Globus pallidus (tissue), 1 donor: ENCODE results near the gene METTL26.

ENCODE experiments used
- DNase-seq: peaks from one replicate; pipeline ENCODE4 v3.0.0-alpha.2; 2015; ENCODE audit warnings: low spot score

The METTL26 gene

GRCh38 chr16:674968-675883 lies 39.1 kb upstream of the METTL26 start, which contains the start of gene RHBDL1:
Gene RHBDL1 (plus strand): TSS chr16:675671. CDS start chr16:675791, 120 bp downstream.
- DNase-seq: no peak

- DNase-seq: no peak
Measured at GRCh38 chr16:674214-674881, 38.2 kb upstream of the METTL26 start.

GRCh38 chr16:673399-673991 lies 37.4 kb upstream of the METTL26 start:
- no peak for DNase-seq

- DNase-seq: no peak
Measured at GRCh38 chr16:672851-673250, 36.7 kb upstream of the METTL26 start.

- no peak for DNase-seq
Measured at GRCh38 chr16:672371-672770, 36.3 kb upstream of the METTL26 start.

GRCh38 chr16:671353-672131 lies 35.4 kb upstream of the METTL26 start:
- DNase-seq: no peak

- DNase-seq: no peak
Measured at GRCh38 chr16:670485-671352, 34.6 kb upstream of the METTL26 start.

- no peak for DNase-seq
Measured at GRCh38 chr16:669666-670065, 33.6 kb upstream of the METTL26 start.

- DNase-seq: no peak
Measured at GRCh38 chr16:668519-669171, 32.5 kb upstream of the METTL26 start.

GRCh38 chr16:667780-668518 lies 31.8 kb upstream of the METTL26 start, which contains the start of gene RHOT2:
Gene RHOT2 (plus strand): TSS chr16:668132. CDS start chr16:668200, 68 bp downstream.
- peak; percentile 89 for DNase-seq

- no peak for DNase-seq
Measured at GRCh38 chr16:667113-667779, 31.1 kb upstream of the METTL26 start.

- DNase-seq: no peak
Measured at GRCh38 chr16:666572-666971, 30.5 kb upstream of the METTL26 start.

GRCh38 chr16:662597-662996 lies 26.5 kb upstream of the METTL26 start:
- DNase-seq: no peak

- DNase-seq: no peak
Measured at GRCh38 chr16:662095-662494, 26.0 kb upstream of the METTL26 start.

GRCh38 chr16:661184-661821 lies 25.2 kb upstream of the METTL26 start:
- no peak for DNase-seq

- DNase-seq: peak; percentile 88
Measured at GRCh38 chr16:660459-661183, 24.5 kb upstream of the METTL26 start.

- DNase-seq: no peak
Measured at GRCh38 chr16:660132-660458, 24.0 kb upstream of the METTL26 start.

GRCh38 chr16:659618-660017 lies 23.5 kb upstream of the METTL26 start:
- DNase-seq: no peak
